ENCODE measurements around the gene PTPRJ.
A peak's percentile ranks its signal among the peaks of the same experiment; 100 is the strongest.

The PTPRJ gene

GRCh38 chr11:48054994-48055291 is 74.6 kb downstream of the PTPRJ start:
- Histone ChIP-seq H3K36me3 (ENCODE audit: control insufficient read depth, low read length) (no peaks in the 10 kb centered on the region), H3K27me3 (ENCODE audit: control insufficient read depth, low read length) (peaks cover 31% of the 10 kb centered on the region), H3K27ac (ENCODE audit: low read depth, low read length) (no peak overlapping the region), H3F3A (ENCODE audit: control insufficient read depth, insufficient read depth) (no peaks in the 10 kb centered on the region), H3K79me2 (ENCODE audit: control insufficient read depth, low read length) (no peaks in the 10 kb centered on the region), H3K4me2 (ENCODE audit: low read length) (no peak overlapping the region), H3K4me1 (ENCODE audit: control insufficient read depth, low read length) (peaks cover 37% of the 10 kb centered on the region), H4K20me1 (ENCODE audit: control insufficient read depth, insufficient read depth, low read depth, low read length) (peaks cover 9% of the 10 kb centered on the region), H3K4me3 (ENCODE audit: low read length) (no peak overlapping the region), H3K9me3 (ENCODE audit: control insufficient read depth, insufficient read depth, low read length) (no peaks in the 10 kb centered on the region), H3K9me2 (replicated peaks; ENCODE audit: control insufficient read depth, low read length) (no peaks in the 10 kb centered on the region)
- no peak for TF ChIP-seq EZH2phosphoT487 (IDR thresholded peaks at IDR 0.05; ENCODE audit: borderline replicate concordance, low read length)
- no peak for TF ChIP-seq CTCF (IDR thresholded peaks at IDR 0.05; ENCODE audit: low read depth, low read length, poor library complexity, severe bottlenecking)

GRCh38 chr11:48055292-48056132 is 75.2 kb downstream of the PTPRJ start:
- H3K4me2 ChIP-seq (ENCODE audit: low read length) = peak overlapping the region; percentile 25
- H3K4me1 ChIP-seq (ENCODE audit: control insufficient read depth, low read length) = peaks cover 31% of the 10 kb centered on the region
- no peaks in the 10 kb centered on the region for H3K9me3 ChIP-seq (ENCODE audit: control insufficient read depth, insufficient read depth, low read length)
- no peaks in the 10 kb centered on the region for H3K79me2 ChIP-seq (ENCODE audit: control insufficient read depth, low read length)
- no peaks in the 10 kb centered on the region for H3F3A ChIP-seq (ENCODE audit: control insufficient read depth, insufficient read depth)
- H4K20me1 ChIP-seq (ENCODE audit: control insufficient read depth, insufficient read depth, low read depth, low read length) = peaks cover 9% of the 10 kb centered on the region
- H3K27me3 ChIP-seq (ENCODE audit: control insufficient read depth, low read length) = peaks cover 36% of the 10 kb centered on the region
- no peaks in the 10 kb centered on the region for H3K36me3 ChIP-seq (ENCODE audit: control insufficient read depth, low read length)
- no peaks in the 10 kb centered on the region for H3K9me2 ChIP-seq (replicated peaks; ENCODE audit: control insufficient read depth, low read length)
- TF ChIP-seq CTCF (IDR thresholded peaks at IDR 0.05; ENCODE audit: low read depth, low read length, poor library complexity, severe bottlenecking) (no peak), EZH2phosphoT487 (IDR thresholded peaks at IDR 0.05; ENCODE audit: borderline replicate concordance, low read length) (no peak)
- H3K27ac ChIP-seq (ENCODE audit: low read depth, low read length) = no peak overlapping the region
- no peak overlapping the region for H3K4me3 ChIP-seq (ENCODE audit: low read length)

GRCh38 chr11:48056325-48057183 is 76.2 kb downstream of the PTPRJ start:
- Histone ChIP-seq H4K20me1 (ENCODE audit: control insufficient read depth, insufficient read depth, low read depth, low read length) (peaks cover 9% of the 10 kb centered on the region), H3K9me2 (replicated peaks; ENCODE audit: control insufficient read depth, low read length) (no peaks in the 10 kb centered on the region), H3K9me3 (ENCODE audit: control insufficient read depth, insufficient read depth, low read length) (no peaks in the 10 kb centered on the region), H3K27ac (ENCODE audit: low read depth, low read length) (no peak overlapping the region), H3K79me2 (ENCODE audit: control insufficient read depth, low read length) (no peaks in the 10 kb centered on the region), H3K4me2 (ENCODE audit: low read length) (peak overlapping the region; percentile 25), H3K4me3 (ENCODE audit: low read length) (no peak overlapping the region), H3K27me3 (ENCODE audit: control insufficient read depth, low read length) (peaks cover 39% of the 10 kb centered on the region), H3K4me1 (ENCODE audit: control insufficient read depth, low read length) (peaks cover 22% of the 10 kb centered on the region), H3K36me3 (ENCODE audit: control insufficient read depth, low read length) (no peaks in the 10 kb centered on the region), H3F3A (ENCODE audit: control insufficient read depth, insufficient read depth) (no peaks in the 10 kb centered on the region)
- no peak for TF ChIP-seq EZH2phosphoT487 (IDR thresholded peaks at IDR 0.05; ENCODE audit: borderline replicate concordance, low read length)
- TF ChIP-seq CTCF (IDR thresholded peaks at IDR 0.05; ENCODE audit: low read depth, low read length, poor library complexity, severe bottlenecking) = no peak
